Mesenteric fat pad (tissue), 1 donor: ENCODE measurements around the gene GABRA5. TPM values are rescaled to one million over a fixed set of nuclear protein-coding genes. Genes with fewer than 3 reads are reported as not detected.
"Not testable (repeated sequence)": the region's sequence is repeated elsewhere in the genome, so short reads cannot be mapped to it uniquely, and the experiment has no call there.

Experiments used
- DNase-seq: peaks from one replicate; pipeline ENCODE4 v3.0.0-alpha.2; 2020; ENCODE audit warnings: low spot score
- long read RNA-seq: library from polyadenylated mRNA; unstranded; transcript quantifications from one replicate; pipeline ENCODE4 v2.0.0, GENCODE V29; 2020
- total RNA-seq: library from RNA; stranded (reverse); fragmentation: NEBNext Ultra II Directional; extraction: Animal tissue kit (Norgen Biotek cat#: 25700); gene quantifications from one replicate; pipeline ENCODE4 v1.2.1, GENCODE V29; 2021
- donor health status: DM: yes; HTN: yes; CAD: no.

The GABRA5 gene
- not detected for total RNA-seq
- long read RNA-seq = 0 reads

GRCh38 chr15:26866298-26867199 is at the start of gene GABRA5:
Gene GABRA5, plus strand, starts transcription at chr15:26867062. Its CDS starts 2,187 bp downstream, at chr15:26869249.
- no peak for DNase-seq

- DNase-seq = not testable (repeated sequence)
Measured at GRCh38 chr15:26831191-26831590, 35.7 kb upstream of the GABRA5 start.

- no peak for DNase-seq
Measured at GRCh38 chr15:26831951-26832350, 34.9 kb upstream of the GABRA5 start.

- no peak for DNase-seq
Measured at GRCh38 chr15:26838742-26839460, 28.0 kb upstream of the GABRA5 start.

GRCh38 chr15:26841514-26841913 is 25.3 kb upstream of the GABRA5 start:
- DNase-seq = no peak

- no peak for DNase-seq
Measured at GRCh38 chr15:26841941-26842340, 24.9 kb upstream of the GABRA5 start.

GRCh38 chr15:26842391-26842790 is 24.5 kb upstream of the GABRA5 start:
- DNase-seq = no peak

- DNase-seq = no peak
Measured at GRCh38 chr15:26844901-26845300, 22.0 kb upstream of the GABRA5 start.

- DNase-seq = no peak
Measured at GRCh38 chr15:26848498-26848897, 18.4 kb upstream of the GABRA5 start.

- DNase-seq = no peak
Measured at GRCh38 chr15:26850161-26850560, 16.7 kb upstream of the GABRA5 start.

- DNase-seq = no peak
Measured at GRCh38 chr15:26852980-26853379, 13.9 kb upstream of the GABRA5 start.

GRCh38 chr15:26854435-26854834 is 12.4 kb upstream of the GABRA5 start:
- DNase-seq = no peak

- no peak for DNase-seq
Measured at GRCh38 chr15:26864664-26865191, 2.1 kb upstream of the GABRA5 start.

GRCh38 chr15:26867200-26868007 is 542 bp downstream of the GABRA5 start:
- no peak for DNase-seq

- DNase-seq = no peak
Measured at GRCh38 chr15:26868029-26868685, 1.3 kb downstream of the GABRA5 start.

- DNase-seq = no peak
Measured at GRCh38 chr15:26869628-26870027, 2.8 kb downstream of the GABRA5 start.

- no peak for DNase-seq
Measured at GRCh38 chr15:26870346-26870745, 3.5 kb downstream of the GABRA5 start.

GRCh38 chr15:26872206-26872605 is 5.3 kb downstream of the GABRA5 start:
- no peak for DNase-seq

GRCh38 chr15:26873846-26874245 is 7.0 kb downstream of the GABRA5 start:
- no peak for DNase-seq

- DNase-seq = no peak
Measured at GRCh38 chr15:26874774-26875475, 8.1 kb downstream of the GABRA5 start.
